HCT116 (cell line): Measurements from ENCODE around the gene TAS2R30. TPM values are rescaled to one million over a fixed set of nuclear protein-coding genes. Genes with fewer than 3 reads are reported as not detected.

Source experiments
- CBX3 ChIP-seq: IDR thresholded peaks from 2 replicates; pipeline ENCODE4 v1.6.1; 2012; ENCODE audit warnings: low read depth
- EGR1 ChIP-seq: IDR thresholded peaks from 2 replicates; pipeline ENCODE4 v1.6.1; 2012; ENCODE audit warnings: low read depth
- EZH2 ChIP-seq: fragments of 200-600 bp; sonication (generic); IDR thresholded peaks from 2 replicates; pipeline ENCODE4 v1.6.1; 2017; ENCODE audit warnings: antibody characterized with exemption, mixed run types
- EZH2phosphoT487 ChIP-seq: fragments of 200-600 bp; IDR thresholded peaks from 2 replicates; pipeline ENCODE4 v1.6.1; 2018; ENCODE audit warnings: antibody characterized with exemption, borderline replicate concordance
- POLR2AphosphoS5 ChIP-seq: IDR thresholded peaks from 2 replicates; pipeline ENCODE4 v1.6.1; 2011; ENCODE audit warnings: mild to moderate bottlenecking, low read depth, low read length, moderate library complexity
- RAD21 ChIP-seq: IDR thresholded peaks from 2 replicates; pipeline ENCODE4 v1.6.1; 2012; ENCODE audit warnings: low read depth, mild to moderate bottlenecking
- REST ChIP-seq: IDR thresholded peaks from 2 replicates; pipeline ENCODE4 v1.6.1; 2012; ENCODE audit warnings: low read depth
- TCF7L2 ChIP-seq: IDR thresholded peaks from 2 replicates; pipeline ENCODE4 v1.7.0; 2011; ENCODE audit warnings: borderline replicate concordance, inconsistent platforms; ENCODE audit not compliant: insufficient read depth, insufficient read length; ENCODE audit errors: extremely low read depth
- YY1 ChIP-seq: IDR thresholded peaks from 2 replicates; pipeline ENCODE4 v1.6.1; 2011; ENCODE audit warnings: low read length, low read depth, moderate library complexity, mild to moderate bottlenecking; ENCODE audit not compliant: insufficient replicate concordance; ENCODE audit errors: extremely low read depth
- ZFX ChIP-seq: fragments of 450-650 bp; IDR thresholded peaks from 2 replicates; pipeline ENCODE4 v1.6.1; 2017
- ZNF274 ChIP-seq: fragments of 200-500 bp; sonication (Bioruptor generic); IDR thresholded peaks from 2 replicates; pipeline ENCODE4 v1.6.1; 2014; ENCODE audit warnings: mild to moderate bottlenecking, low read depth, low read length, inconsistent platforms
- total RNA-seq: library from RNA; stranded (reverse); gene quantifications from one replicate; pipeline ENCODE4 v1.2.1, GENCODE V29; 2021; ENCODE audit not compliant: unreplicated experiment
- TF ChIP-seq, protein P1 (sequence below): IDR thresholded peaks from 2 replicates; pipeline ENCODE4 v1.6.1; 2012

The TAS2R30 gene
- total RNA-seq, 1 experiment from 2014 or later: 1.5 TPM

DNA sequence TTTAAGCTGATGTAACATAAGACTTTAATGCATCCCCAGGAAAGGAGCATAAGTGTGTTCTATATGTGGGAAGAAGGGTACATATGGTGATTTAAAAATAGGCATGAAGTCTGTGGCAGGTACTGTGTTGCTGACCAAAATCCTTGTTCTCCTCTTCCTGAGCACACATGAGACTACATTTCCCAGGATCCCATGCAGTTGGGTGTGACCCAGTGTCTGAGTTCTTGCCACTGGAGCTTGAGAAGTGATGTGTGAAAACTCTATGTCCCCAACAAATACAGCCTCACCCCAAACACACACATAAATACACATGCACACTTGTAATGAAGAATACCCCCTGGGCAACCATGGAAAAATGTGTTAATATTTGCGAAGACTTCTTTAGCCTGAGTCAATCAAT is 28.1 kb upstream of the TAS2R30 start (continued):
- TF ChIP-seq REST: no peak
- TF ChIP-seq, protein P1, sequence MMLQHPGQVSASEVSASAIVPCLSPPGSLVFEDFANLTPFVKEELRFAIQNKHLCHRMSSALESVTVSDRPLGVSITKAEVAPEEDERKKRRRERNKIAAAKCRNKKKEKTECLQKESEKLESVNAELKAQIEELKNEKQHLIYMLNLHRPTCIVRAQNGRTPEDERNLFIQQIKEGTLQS: no peak
- no peak for TF ChIP-seq POLR2AphosphoS5
- TF ChIP-seq EGR1: no peak
- TF ChIP-seq YY1: no peak
- no peak for TF ChIP-seq ZFX
- TF ChIP-seq RAD21: no peak
- TF ChIP-seq EZH2: no peak
- no peak for TF ChIP-seq EZH2phosphoT487
- no peak for TF ChIP-seq CBX3
- no peak for TF ChIP-seq ZNF274
- no peak for TF ChIP-seq TCF7L2
